ENCODE data around the gene PET100.
A peak's percentile ranks its signal among the peaks of the same experiment; 100 is the strongest.

Gene PET100

GRCh38 chr19:7654401-7654800 lies 24.8 kb downstream of the PET100 start:
- DNase-seq = no peak

GRCh38 chr19:7655581-7655980 lies 26.0 kb downstream of the PET100 start:
- DNase-seq = no peak

GRCh38 chr19:7657131-7657751 lies 27.6 kb downstream of the PET100 start:
- no peak for DNase-seq

- DNase-seq = peak; percentile 14
Measured at GRCh38 chr19:7658219-7658686, 28.7 kb downstream of the PET100 start.

- DNase-seq = no peak
Measured at GRCh38 chr19:7661744-7662538, 32.3 kb downstream of the PET100 start.

- no peak for DNase-seq
Measured at GRCh38 chr19:7662657-7663056, 33.1 kb downstream of the PET100 start.

- DNase-seq = no peak
Measured at GRCh38 chr19:7663706-7664105, 34.1 kb downstream of the PET100 start.

GRCh38 chr19:7665076-7665475 lies 35.5 kb downstream of the PET100 start:
- DNase-seq = no peak

- DNase-seq = no peak
Measured at GRCh38 chr19:7668842-7669241, 39.2 kb downstream of the PET100 start, which contains the start of gene RETN. Gene RETN (plus strand): TSS chr19:7669049. CDS start chr19:7669327, 278 bp downstream.

- no peak for DNase-seq
Measured at GRCh38 chr19:7669641-7670040, 40.0 kb downstream of the PET100 start.

GRCh38 chr19:7670150-7670783 lies 40.7 kb downstream of the PET100 start:
- DNase-seq = no peak

GRCh38 chr19:7670790-7671189 lies 41.2 kb downstream of the PET100 start:
- DNase-seq = no peak

- DNase-seq = no peak
Measured at GRCh38 chr19:7672522-7672921, 42.9 kb downstream of the PET100 start.

GRCh38 chr19:7674010-7675005 lies 44.7 kb downstream of the PET100 start:
- DNase-seq = no peak

- no peak for DNase-seq
Measured at GRCh38 chr19:7676376-7676775, 46.8 kb downstream of the PET100 start.

GRCh38 chr19:7676854-7677253 lies 47.3 kb downstream of the PET100 start, which contains the start of gene MCEMP1:
Gene MCEMP1 (plus strand): TSS chr19:7677090. CDS start chr19:7677121, 31 bp downstream.
- DNase-seq = no peak

GRCh38 chr19:7677669-7678311 lies 48.2 kb downstream of the PET100 start:
- no peak for DNase-seq

- DNase-seq = peak; percentile 60
Measured at GRCh38 chr19:7678971-7679751, 49.6 kb downstream of the PET100 start.

GRCh38 chr19:7679771-7680605 lies 50.4 kb downstream of the PET100 start:
- no peak for DNase-seq
